ENCODE measurements around the gene FKBP6. TPM values are rescaled to one million over a fixed set of nuclear protein-coding genes. Genes with fewer than 3 reads are reported as not detected.
A peak's percentile ranks its signal among the peaks of the same experiment; 100 is the strongest.

Gene FKBP6
- total and polyA plus RNA-seq, 9 of the 15 experiments (the other 6 are each of a cell fraction or from before 2014, with no cell fraction given), result not detected

DNA sequence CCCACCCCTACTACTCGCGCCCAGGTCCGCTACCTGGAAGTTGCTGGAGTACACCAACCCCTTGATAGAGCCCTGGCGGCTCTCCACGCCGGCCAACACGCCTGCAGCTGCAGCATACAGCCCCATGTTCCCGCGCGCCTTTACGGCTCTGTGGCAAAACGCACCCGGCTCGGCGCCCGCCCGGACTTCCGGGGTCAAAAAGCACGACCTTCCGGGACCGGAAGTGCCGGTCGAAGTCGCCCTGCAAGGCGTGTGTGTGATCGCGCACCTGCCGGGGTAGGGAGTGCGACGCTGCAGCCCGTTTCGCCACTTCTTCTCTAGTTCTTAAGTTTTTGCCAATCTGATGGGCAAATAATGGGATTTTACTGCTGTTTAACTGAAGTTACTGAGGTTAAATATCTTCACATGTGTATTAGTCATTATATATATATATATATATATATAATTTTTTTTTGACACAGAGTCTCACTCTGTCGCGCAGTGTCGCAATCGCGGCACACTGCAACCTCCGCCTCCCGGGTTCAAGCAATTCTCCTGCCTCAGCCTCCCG is 19.2 kb upstream of the FKBP6 start, which contains the start of gene NSUN5 (continued):
- TF ChIP-seq ARID4B (CRISPR knock-in tag; IDR thresholded peaks at IDR 0.05), result peak; percentile 65; the same call in 1 of the 2 replicates
- TF ChIP-seq GTF2E2 (tag; IDR thresholded peaks at IDR 0.05), result peak; percentile 71
- no peak for TF ChIP-seq EGR1 (conservative IDR thresholded peaks at IDR 0.05)
- peak; percentile 72 for TF ChIP-seq ASH1L (IDR thresholded peaks at IDR 0.05; ENCODE audit: borderline replicate concordance, low read depth, partially characterized antibody)
- no peak for TF ChIP-seq CHD4 (IDR thresholded peaks at IDR 0.05; ENCODE audit: insufficient read depth, insufficient replicate concordance, low read depth, low read length, poor library complexity, severe bottlenecking)
- TF ChIP-seq ZNF224 (CRISPR knock-in tag; IDR thresholded peaks at IDR 0.05), result no peak
- no peak for TF ChIP-seq ZNF785 (CRISPR knock-in tag; IDR thresholded peaks at IDR 0.05)
- TF ChIP-seq SRSF9 (IDR thresholded peaks at IDR 0.05; ENCODE audit: borderline replicate concordance, low read depth, low read length), result no peak
- TF ChIP-seq, protein P1, sequence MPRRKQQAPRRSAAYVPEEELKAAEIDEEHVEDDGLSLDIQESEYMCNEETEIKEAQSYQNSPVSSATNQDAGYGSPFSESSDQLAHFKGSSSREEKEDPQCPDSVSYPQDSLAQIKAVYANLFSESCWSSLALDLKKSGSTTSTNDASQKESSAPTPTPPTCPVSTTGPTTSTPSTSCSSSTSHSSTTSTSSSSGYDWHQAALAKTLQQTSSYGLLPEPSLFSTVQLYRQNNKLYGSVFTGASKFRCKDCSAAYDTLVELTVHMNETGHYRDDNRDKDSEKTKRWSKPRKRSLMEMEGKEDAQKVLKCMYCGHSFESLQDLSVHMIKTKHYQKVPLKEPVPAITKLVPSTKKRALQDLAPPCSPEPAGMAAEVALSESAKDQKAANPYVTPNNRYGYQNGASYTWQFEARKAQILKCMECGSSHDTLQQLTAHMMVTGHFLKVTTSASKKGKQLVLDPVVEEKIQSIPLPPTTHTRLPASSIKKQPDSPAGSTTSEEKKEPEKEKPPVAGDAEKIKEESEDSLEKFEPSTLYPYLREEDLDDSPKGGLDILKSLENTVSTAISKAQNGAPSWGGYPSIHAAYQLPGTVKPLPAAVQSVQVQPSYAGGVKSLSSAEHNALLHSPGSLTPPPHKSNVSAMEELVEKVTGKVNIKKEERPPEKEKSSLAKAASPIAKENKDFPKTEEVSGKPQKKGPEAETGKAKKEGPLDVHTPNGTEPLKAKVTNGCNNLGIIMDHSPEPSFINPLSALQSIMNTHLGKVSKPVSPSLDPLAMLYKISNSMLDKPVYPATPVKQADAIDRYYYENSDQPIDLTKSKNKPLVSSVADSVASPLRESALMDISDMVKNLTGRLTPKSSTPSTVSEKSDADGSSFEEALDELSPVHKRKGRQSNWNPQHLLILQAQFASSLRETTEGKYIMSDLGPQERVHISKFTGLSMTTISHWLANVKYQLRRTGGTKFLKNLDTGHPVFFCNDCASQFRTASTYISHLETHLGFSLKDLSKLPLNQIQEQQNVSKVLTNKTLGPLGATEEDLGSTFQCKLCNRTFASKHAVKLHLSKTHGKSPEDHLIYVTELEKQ (CRISPR knock-in tag; IDR thresholded peaks at IDR 0.05), result no peak
- TF ChIP-seq POLR2A (conservative IDR thresholded peaks at IDR 0.05), result peak; percentile 87
- TF ChIP-seq SMAD2 (IDR thresholded peaks at IDR 0.05; ENCODE audit: low read depth, low read length), result no peak
- TF ChIP-seq NFE2 (IDR thresholded peaks at IDR 0.05; ENCODE audit: low read depth), result 0 out of 2 replicates have a peak, but pooled peaks have one; percentile 27
- no peak for TF ChIP-seq TAF9B (IDR thresholded peaks at IDR 0.05; ENCODE audit: partially characterized antibody)
